Endothelial cell (in vitro differentiated cells): ENCODE measurements around the gene RSRC2. TPM values are rescaled to one million over a fixed set of nuclear protein-coding genes. Genes with fewer than 3 reads are reported as not detected.

ENCODE experiments used
- DNase-seq: peaks from one replicate; pipeline ENCODE4 v3.0.0; 2021; ENCODE audit warnings: low spot score
- H3K27ac Mint-ChIP-seq: one replicate; pipeline ENCODE4 v1.8.0; 2021; ENCODE audit warnings: mixed read lengths, inconsistent platforms; ENCODE audit not compliant: unreplicated experiment
- H3K27me3 Mint-ChIP-seq: one replicate; pipeline ENCODE4 v1.8.0; 2021; ENCODE audit warnings: mild to moderate bottlenecking, moderate library complexity, mixed read lengths, inconsistent platforms; ENCODE audit not compliant: unreplicated experiment
- H3K36me3 Mint-ChIP-seq: one replicate; pipeline ENCODE4 v1.8.0; 2021; ENCODE audit warnings: mild to moderate bottlenecking, low read depth, mixed read lengths, inconsistent platforms; ENCODE audit not compliant: unreplicated experiment
- H3K4me1 Mint-ChIP-seq: one replicate; pipeline ENCODE4 v1.8.0; 2021; ENCODE audit warnings: mild to moderate bottlenecking, mixed read lengths, inconsistent platforms; ENCODE audit not compliant: unreplicated experiment
- H3K4me3 Mint-ChIP-seq: one replicate; pipeline ENCODE4 v1.8.0; 2021; ENCODE audit warnings: mild to moderate bottlenecking, mixed read lengths, inconsistent platforms; ENCODE audit not compliant: unreplicated experiment
- H3K9me3 Mint-ChIP-seq: one replicate; pipeline ENCODE4 v1.8.0; 2021; ENCODE audit warnings: mixed read lengths, inconsistent platforms; ENCODE audit not compliant: unreplicated experiment
- total RNA-seq: library from RNA; stranded (reverse); fragmentation: NEBNext Ultra II Directional; extraction: Animal tissue kit (Norgen Biotek cat#: 25700); gene quantifications from one replicate; pipeline ENCODE4 v1.2.1, GENCODE V29; 2021; ENCODE audit not compliant: unreplicated experiment
- TF ChIP-seq, protein P1 (sequence below): fragments of 200-600 bp; sonication (generic); IDR thresholded peaks from one replicate; pipeline ENCODE4 v1.5.0; 2021; ENCODE audit warnings: antibody characterized with exemption; ENCODE audit not compliant: unreplicated experiment

RSRC2 gene
- total RNA-seq, 1 donor from 2014 or later = 75.2 TPM

DNA sequence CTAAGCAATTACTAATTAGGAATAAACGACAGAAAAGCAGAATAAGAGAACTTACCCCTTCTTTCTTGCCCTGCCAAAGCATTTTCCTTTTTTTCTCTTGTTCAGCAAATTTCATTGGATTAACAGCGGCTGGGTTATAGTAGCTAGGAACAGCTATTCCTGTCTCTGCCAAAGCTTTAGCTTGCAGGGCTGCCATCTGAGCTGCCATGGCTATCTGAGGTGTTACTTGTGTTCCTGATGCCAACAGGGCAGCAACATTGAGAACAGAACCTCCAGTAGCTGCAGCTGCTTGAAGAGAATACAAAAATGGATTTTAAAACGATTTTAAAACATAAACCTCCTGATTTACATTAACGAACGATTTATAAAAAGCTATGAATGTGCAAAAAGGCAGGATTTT is 18.6 kb downstream of the RSRC2 start:
- H3K36me3 Mint-ChIP-seq = peaks cover 42% of the 10 kb centered on the region
- DNase-seq = no peak
- H3K9me3 Mint-ChIP-seq = no peaks in the 10 kb centered on the region
- TF ChIP-seq, protein P1, sequence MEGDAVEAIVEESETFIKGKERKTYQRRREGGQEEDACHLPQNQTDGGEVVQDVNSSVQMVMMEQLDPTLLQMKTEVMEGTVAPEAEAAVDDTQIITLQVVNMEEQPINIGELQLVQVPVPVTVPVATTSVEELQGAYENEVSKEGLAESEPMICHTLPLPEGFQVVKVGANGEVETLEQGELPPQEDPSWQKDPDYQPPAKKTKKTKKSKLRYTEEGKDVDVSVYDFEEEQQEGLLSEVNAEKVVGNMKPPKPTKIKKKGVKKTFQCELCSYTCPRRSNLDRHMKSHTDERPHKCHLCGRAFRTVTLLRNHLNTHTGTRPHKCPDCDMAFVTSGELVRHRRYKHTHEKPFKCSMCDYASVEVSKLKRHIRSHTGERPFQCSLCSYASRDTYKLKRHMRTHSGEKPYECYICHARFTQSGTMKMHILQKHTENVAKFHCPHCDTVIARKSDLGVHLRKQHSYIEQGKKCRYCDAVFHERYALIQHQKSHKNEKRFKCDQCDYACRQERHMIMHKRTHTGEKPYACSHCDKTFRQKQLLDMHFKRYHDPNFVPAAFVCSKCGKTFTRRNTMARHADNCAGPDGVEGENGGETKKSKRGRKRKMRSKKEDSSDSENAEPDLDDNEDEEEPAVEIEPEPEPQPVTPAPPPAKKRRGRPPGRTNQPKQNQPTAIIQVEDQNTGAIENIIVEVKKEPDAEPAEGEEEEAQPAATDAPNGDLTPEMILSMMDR = no peak
- no peak overlapping the region for H3K27ac Mint-ChIP-seq
- no peaks in the 10 kb centered on the region for H3K27me3 Mint-ChIP-seq
- no peaks in the 10 kb centered on the region for H3K4me1 Mint-ChIP-seq
- no peak overlapping the region for H3K4me3 Mint-ChIP-seq

- Mint-ChIP-seq H3K27me3 (peaks cover 2% of the 10 kb centered on the region), H3K9me3 (no peaks in the 10 kb centered on the region), H3K4me3 (peak overlapping the region; percentile 48), H3K4me1 (peaks cover 5% of the 10 kb centered on the region), H3K36me3 (peaks cover 38% of the 10 kb centered on the region), H3K27ac (peak overlapping the region; percentile 59)
- DNase-seq = no peak
- TF ChIP-seq, protein P1 = no peak
These were observed 20.3 kb downstream of the RSRC2 start for GRCh38 chr12:122506393-122506938.

- H3K4me1 Mint-ChIP-seq = peaks cover 8% of the 10 kb centered on the region
- peaks cover 33% of the 10 kb centered on the region for H3K36me3 Mint-ChIP-seq
- H3K27ac Mint-ChIP-seq = no peak overlapping the region
- peaks cover 2% of the 10 kb centered on the region for H3K27me3 Mint-ChIP-seq
- peak overlapping the region; percentile 8 for H3K4me3 Mint-ChIP-seq
- TF ChIP-seq, protein P1 = no peak
- DNase-seq = no peak
- no peaks in the 10 kb centered on the region for H3K9me3 Mint-ChIP-seq
These were observed 21.2 kb downstream of the RSRC2 start for GRCh38 chr12:122505419-122506051.

GRCh38 chr12:122503783-122504590 is 22.7 kb downstream of the RSRC2 start:
- no peak overlapping the region for H3K27ac Mint-ChIP-seq
- no peaks in the 10 kb centered on the region for H3K9me3 Mint-ChIP-seq
- H3K4me1 Mint-ChIP-seq = peaks cover 10% of the 10 kb centered on the region
- H3K36me3 Mint-ChIP-seq = peaks cover 26% of the 10 kb centered on the region
- no peak overlapping the region for H3K4me3 Mint-ChIP-seq
- DNase-seq = no peak
- TF ChIP-seq, protein P1 = no peak
- H3K27me3 Mint-ChIP-seq = peaks cover 8% of the 10 kb centered on the region
